CD8-positive, alpha-beta memory T cell (primary cell): ENCODE data around the gene TRH. TPM values are rescaled to one million over a fixed set of nuclear protein-coding genes. Genes with fewer than 3 reads are reported as not detected.
A peak's percentile ranks its signal among the peaks of the same experiment; 100 is the strongest.

Experiments
- CTCF ChIA-PET: fragments of 350-600 bp; sonication (Branson Sonifier 250); formaldehyde crosslinking; loops from one replicate; lab custom pipeline; 2021; ENCODE audit warnings: antibody characterized with exemption; lab: Charles Lee
- POLR2A ChIA-PET: fragments of 350-600 bp; sonication (Branson Sonifier 250); formaldehyde crosslinking; loops from one replicate; lab custom pipeline; 2021; ENCODE audit warnings: antibody characterized with exemption; lab: Charles Lee
- DNase-seq, 5 donors: peaks; one replicate each; pipeline versions ENCODE4 v3.0.0 to v3.0.0-alpha.2; 2020 to 2022; ENCODE audit warnings: mixed read lengths in 1 of 5
- H3K27ac ChIP-seq: one replicate; pipeline ENCODE4 v1.7.0; 2013; ENCODE audit warnings: low read depth, mild to moderate bottlenecking, low read length, moderate library complexity
- H3K27me3 ChIP-seq: 2 replicates; pipeline ENCODE4 v1.7.0; 2013; ENCODE audit warnings: low read length, mild to moderate bottlenecking; ENCODE audit not compliant: insufficient read depth, poor library complexity, severe bottlenecking
- H3K36me3 ChIP-seq: 2 replicates; pipeline ENCODE4 v1.7.0; 2013; ENCODE audit warnings: mild to moderate bottlenecking, low read length, moderate library complexity; ENCODE audit not compliant: insufficient read depth
- H3K4me1 ChIP-seq: 2 replicates; pipeline ENCODE4 v1.7.0; 2013; ENCODE audit warnings: mild to moderate bottlenecking, low read length, moderate library complexity; ENCODE audit not compliant: insufficient read depth
- H3K4me3 ChIP-seq: 2 replicates; pipeline ENCODE4 v1.7.0; 2013; ENCODE audit warnings: mild to moderate bottlenecking, low read length
- H3K9me3 ChIP-seq: 2 replicates; pipeline ENCODE4 v1.7.0; 2013; ENCODE audit warnings: mild to moderate bottlenecking, low read length
- H3K27ac Mint-ChIP-seq, 8 donors: one replicate each; pipeline ENCODE4 v1.8.0; 2020 to 2021; ENCODE audit warnings: mixed read lengths in 8 of 8, mild to moderate bottlenecking in 6 of 8, inconsistent platforms in 3 of 8, moderate library complexity in 3 of 8
- H3K27me3 Mint-ChIP-seq, 2 donors: one replicate each; pipeline ENCODE4 v1.8.0; 2020 to 2021; ENCODE audit warnings: mixed read lengths in 2 of 2, mild to moderate bottlenecking in 1 of 2, moderate library complexity in 1 of 2
- H3K36me3 Mint-ChIP-seq, 3 donors: one replicate each; pipeline ENCODE4 v1.8.0; 2020 to 2021; ENCODE audit warnings: mixed read lengths in 3 of 3, inconsistent platforms in 1 of 3, mild to moderate bottlenecking in 1 of 3
- H3K4me1 Mint-ChIP-seq, 3 donors: one replicate each; pipeline ENCODE4 v1.8.0; 2020 to 2021; ENCODE audit warnings: mixed read lengths in 3 of 3, inconsistent platforms in 1 of 3, mild to moderate bottlenecking in 1 of 3
- H3K4me3 Mint-ChIP-seq, 7 donors: one replicate each; pipeline ENCODE4 v1.8.0; 2020 to 2021; ENCODE audit warnings: mixed read lengths in 7 of 7, mild to moderate bottlenecking in 6 of 7, moderate library complexity in 4 of 7, inconsistent platforms in 2 of 7
- H3K9me3 Mint-ChIP-seq, 5 donors: one replicate each; pipeline ENCODE4 v1.8.0; 2020 to 2022; ENCODE audit warnings: mixed read lengths in 5 of 5, mild to moderate bottlenecking in 3 of 5, moderate library complexity in 2 of 5, inconsistent platforms in 1 of 5
- polyA plus RNA-seq: library from polyadenylated mRNA; unstranded; fragments of 300-500 nt; fragmentation: Illumina TruSeq; gene quantifications from one replicate; pipeline ENCODE4 v1.2.3, GENCODE V29; 2021
- total RNA-seq, 2 experiments: library from RNA; stranded (reverse); gene quantifications; one replicate each; pipeline ENCODE4 v1.2.3, GENCODE V29; 2021

TRH gene
- total and polyA plus RNA-seq, 3 experiments from 2014 or later: not detected

DNA sequence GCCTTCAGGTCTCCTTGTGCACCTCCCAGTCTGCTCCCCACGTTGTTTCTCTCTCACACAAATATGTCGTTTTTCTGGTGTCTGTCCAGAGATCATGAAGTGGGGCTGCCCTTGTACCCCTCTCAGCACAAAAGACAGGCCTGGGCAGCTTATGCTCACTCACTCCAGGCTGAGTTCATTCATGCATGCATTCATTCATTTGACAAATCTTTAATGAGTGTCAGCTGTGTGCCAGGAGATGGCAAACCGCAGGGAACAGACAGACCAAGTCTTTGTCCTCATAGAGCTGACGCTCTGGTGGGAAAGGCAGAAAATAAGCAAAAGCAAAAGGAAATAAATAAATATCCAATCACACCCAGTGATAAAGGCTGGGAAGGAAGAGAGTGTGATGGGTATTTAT, 7.6 kb upstream of the TRH start:
- Mint-ChIP-seq H3K27ac (no peak overlapping the region), H3K36me3 (no peaks in the 10 kb centered on the region), H3K9me3 (peaks cover 0 to 2% (median 0%) of the 10 kb centered on the region in 5 donors), H3K4me3 (no peak overlapping the region), H3K27me3 (peaks cover 8 to 19% of the 10 kb centered on the region in 2 donors), H3K4me1 (no peaks in the 10 kb centered on the region)
- ChIA-PET POLR2A (no interaction called here), CTCF (no interaction called here)
- no peak overlapping the region for H3K27ac ChIP-seq
- H3K9me3 ChIP-seq: no peaks in the 10 kb centered on the region
- H3K4me1 ChIP-seq: no peaks in the 10 kb centered on the region
- no peak overlapping the region for H3K4me3 ChIP-seq
- DNase-seq: no peak
- H3K36me3 ChIP-seq: no peaks in the 10 kb centered on the region
- no peaks in the 10 kb centered on the region for H3K27me3 ChIP-seq

DNA sequence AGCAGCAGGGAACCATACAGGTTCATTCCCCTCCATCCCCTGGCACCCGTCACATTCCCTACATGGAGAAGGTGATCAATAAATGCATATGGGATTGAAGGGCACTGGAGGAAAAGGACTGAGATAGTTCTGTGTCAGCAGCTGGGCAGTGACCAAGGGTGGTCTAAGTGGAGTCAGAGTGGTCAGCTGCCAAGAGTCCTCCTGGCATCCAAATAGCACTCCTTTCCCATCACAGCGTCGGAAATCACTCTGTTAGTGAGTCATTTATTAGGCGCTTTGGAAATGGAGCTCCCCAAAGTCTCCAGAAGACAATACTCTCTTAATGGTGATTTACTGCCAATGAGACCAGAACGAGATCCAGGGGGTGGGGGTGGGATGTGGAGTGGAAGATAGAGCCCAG, 6.8 kb upstream of the TRH start:
- H3K4me3 Mint-ChIP-seq: no peak overlapping the region
- ChIA-PET POLR2A (no interaction called here), CTCF (no interaction called here)
- no peak overlapping the region for H3K27ac Mint-ChIP-seq
- H3K9me3 Mint-ChIP-seq: peaks cover 0 to 2% (median 0%) of the 10 kb centered on the region in 5 donors
- H3K36me3 ChIP-seq: no peaks in the 10 kb centered on the region
- peaks cover 8 to 28% of the 10 kb centered on the region in 2 donors for H3K27me3 Mint-ChIP-seq
- H3K36me3 Mint-ChIP-seq: no peaks in the 10 kb centered on the region
- DNase-seq: no peak
- H3K27me3 ChIP-seq: no peaks in the 10 kb centered on the region
- H3K4me1 Mint-ChIP-seq: no peaks in the 10 kb centered on the region
- no peak overlapping the region for H3K27ac ChIP-seq
- no peaks in the 10 kb centered on the region for H3K4me1 ChIP-seq
- no peak overlapping the region for H3K4me3 ChIP-seq
- no peaks in the 10 kb centered on the region for H3K9me3 ChIP-seq

DNA sequence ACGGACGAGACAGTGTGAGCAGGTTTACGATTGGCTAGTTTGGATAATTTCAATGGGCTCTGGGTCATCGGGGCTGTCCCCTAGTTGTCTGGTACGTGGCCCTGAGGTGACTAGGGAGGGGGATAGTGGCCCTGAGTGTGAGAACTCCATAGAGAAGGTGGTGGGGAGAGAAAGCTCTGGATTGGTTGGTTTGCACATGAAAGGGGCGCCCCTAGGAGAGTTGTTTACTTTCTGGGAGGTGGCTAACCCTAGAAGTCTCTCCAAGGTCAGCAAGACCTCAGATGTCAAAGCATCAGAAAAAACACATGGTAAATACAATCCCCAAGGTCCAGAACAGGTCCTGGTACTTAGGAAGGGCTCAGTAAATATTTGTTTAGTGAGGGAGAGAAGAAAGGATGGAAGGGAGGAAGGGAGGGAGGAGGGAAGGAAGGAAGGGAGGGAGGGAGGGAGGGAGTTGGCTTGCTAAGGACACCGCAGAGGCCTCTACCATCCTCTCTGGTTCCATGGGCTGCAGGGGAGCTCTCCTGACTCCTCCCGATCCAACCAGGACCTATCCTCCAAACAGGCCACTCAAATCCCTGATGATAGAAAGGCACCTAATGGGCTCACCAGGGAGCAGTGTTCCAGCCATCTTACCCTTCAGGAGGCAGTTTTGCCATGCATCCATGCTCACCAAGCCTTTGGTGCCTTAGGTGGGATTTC, 3.0 kb upstream of the TRH start:
- Histone ChIP-seq H3K4me3 (no peak overlapping the region), H3K4me1 (peaks cover 6% of the 10 kb centered on the region), H3K36me3 (no peaks in the 10 kb centered on the region), H3K27ac (no peak overlapping the region), H3K27me3 (peaks cover 16% of the 10 kb centered on the region), H3K9me3 (no peaks in the 10 kb centered on the region)
- Mint-ChIP-seq H3K27me3 (peaks cover 30 to 55% of the 10 kb centered on the region in 2 donors), H3K4me3 (no peak overlapping the region), H3K9me3 (peaks cover 0 to 2% (median 0%) of the 10 kb centered on the region in 5 donors), H3K27ac (no peak overlapping the region), H3K36me3 (no peaks in the 10 kb centered on the region), H3K4me1 (peaks cover 6 to 13% (median 7%) of the 10 kb centered on the region in 3 donors)
- no peak for DNase-seq
- ChIA-PET CTCF (no interaction called here), POLR2A (no interaction called here)

DNA sequence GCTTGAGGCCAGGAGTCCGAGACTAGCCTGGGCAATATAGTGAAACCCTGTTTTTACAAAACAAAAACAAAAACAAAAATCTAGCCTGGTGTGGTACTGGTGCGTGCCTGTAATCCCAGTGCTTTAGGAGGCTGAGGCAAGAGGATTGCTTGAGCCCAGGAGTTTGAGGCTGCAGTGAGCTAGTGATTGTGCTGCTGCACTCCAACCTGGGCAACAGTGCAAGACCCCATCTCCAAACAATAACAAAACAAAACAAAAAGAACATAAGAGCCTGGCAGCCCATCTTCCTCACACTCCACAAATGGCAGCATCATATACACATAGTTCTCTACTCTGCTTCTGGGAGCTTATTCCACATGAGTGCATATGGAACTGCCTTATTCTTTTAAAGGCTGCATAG, 2.2 kb upstream of the TRH start:
- H3K27me3 ChIP-seq: peaks cover 16% of the 10 kb centered on the region
- ChIA-PET CTCF (no interaction called here), POLR2A (no interaction called here)
- Mint-ChIP-seq H3K4me3 (no peak overlapping the region), H3K9me3 (peaks cover 0 to 2% (median 0%) of the 10 kb centered on the region in 5 donors), H3K27ac (no peak overlapping the region), H3K4me1 (peaks cover 6 to 13% (median 7%) of the 10 kb centered on the region in 3 donors), H3K27me3 (peaks cover 33 to 62% of the 10 kb centered on the region in 2 donors), H3K36me3 (no peaks in the 10 kb centered on the region)
- peaks cover 6% of the 10 kb centered on the region for H3K4me1 ChIP-seq
- no peaks in the 10 kb centered on the region for H3K9me3 ChIP-seq
- H3K36me3 ChIP-seq: no peaks in the 10 kb centered on the region
- no peak for DNase-seq
- no peak overlapping the region for H3K27ac ChIP-seq
- H3K4me3 ChIP-seq: no peak overlapping the region

DNA sequence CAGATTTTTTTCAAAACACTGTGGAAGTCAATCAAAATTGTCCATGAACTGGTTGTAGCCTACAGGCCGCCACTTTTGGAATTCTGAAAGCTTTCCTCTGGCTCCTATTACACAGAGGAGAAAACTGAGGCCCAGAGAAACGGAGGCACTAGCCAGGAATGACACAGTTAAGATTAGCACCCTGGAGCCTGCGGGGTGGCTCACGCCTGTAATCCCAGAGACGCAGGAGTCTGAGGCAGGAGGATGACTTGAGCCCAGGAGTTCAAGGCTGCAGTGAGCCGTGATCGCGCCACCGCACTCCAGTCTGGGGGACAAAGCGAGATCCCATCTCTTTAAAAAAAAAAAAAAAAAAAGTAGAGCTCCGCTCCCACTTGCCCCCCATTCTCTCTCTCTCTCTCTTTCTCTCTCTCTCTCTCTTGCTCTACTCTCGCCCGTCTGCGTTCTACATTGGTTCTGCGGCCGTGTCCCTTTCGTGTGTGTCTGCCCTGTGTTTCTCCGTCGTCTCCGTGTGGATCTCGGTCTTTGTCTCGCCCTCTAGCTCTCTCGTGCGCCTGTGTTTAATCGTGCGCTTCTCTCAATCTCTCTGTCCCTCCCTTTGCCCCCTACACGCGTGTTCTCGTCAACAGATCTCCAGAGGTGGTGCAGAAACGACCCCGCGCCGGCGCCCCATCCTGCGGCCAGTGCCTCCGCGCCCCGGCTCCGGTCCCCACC, 512 bp upstream of the TRH start:
- H3K4me3 Mint-ChIP-seq: peak overlapping the region in 6 of 7 donors; percentile 10 to 72 (median 54)
- peaks cover 41 to 69% of the 10 kb centered on the region in 2 donors for H3K27me3 Mint-ChIP-seq

DNA sequence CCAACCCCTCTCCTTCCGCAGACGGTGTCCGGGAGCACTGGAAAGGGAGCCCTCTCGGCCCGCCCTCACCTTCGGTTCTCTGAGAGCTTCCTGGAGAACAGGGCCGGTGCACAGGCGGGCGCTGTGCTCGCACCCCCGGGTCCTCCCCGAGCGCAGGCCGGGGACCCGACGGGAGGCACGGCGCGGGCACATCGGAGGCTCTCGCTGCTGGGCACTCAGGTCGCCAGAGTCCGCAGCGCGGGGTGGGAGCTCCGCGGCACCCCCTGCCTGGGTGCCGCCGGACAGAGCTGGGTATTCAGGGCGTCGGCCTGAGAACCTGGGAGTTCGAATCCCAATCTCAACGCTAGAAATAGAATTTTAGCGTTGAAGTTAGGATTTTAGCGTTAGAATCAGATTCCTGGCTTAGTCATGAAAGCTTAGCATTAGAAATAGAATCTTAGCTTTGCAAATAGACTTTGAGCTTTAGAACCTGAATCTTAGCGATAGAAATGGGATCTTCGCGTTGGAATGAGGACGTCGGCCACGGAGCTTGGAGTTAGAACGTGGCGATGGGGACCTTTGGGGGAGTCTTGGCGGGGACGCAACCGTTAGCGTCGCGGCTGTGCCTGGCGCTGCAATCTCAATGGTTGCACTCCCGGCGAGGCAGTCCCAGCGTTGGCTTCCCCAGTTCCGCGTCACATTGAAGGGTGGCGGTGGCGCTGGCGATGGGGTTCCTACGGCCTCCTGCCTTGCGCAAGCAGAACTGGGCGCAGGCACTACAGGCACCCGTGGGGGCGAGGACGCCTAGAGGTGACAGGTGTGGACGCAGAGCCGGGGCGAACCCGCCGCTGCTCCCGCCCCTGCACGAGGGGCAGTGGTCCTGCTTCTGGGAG, 549 bp downstream of the TRH start:
- Histone ChIP-seq H3K36me3 (no peaks in the 10 kb centered on the region), H3K4me3 (no peak overlapping the region), H3K9me3 (no peaks in the 10 kb centered on the region), H3K27ac (no peak overlapping the region), H3K4me1 (peaks cover 6% of the 10 kb centered on the region), H3K27me3 (peaks cover 16% of the 10 kb centered on the region)
- Mint-ChIP-seq H3K4me1 (peaks cover 6 to 13% (median 7%) of the 10 kb centered on the region in 3 donors), H3K9me3 (no peaks in the 10 kb centered on the region), H3K4me3 (peak overlapping the region; percentile 26 to 83 (median 79)), H3K27ac (peak overlapping the region in 1 of 8 donors; percentile 78), H3K36me3 (no peaks in the 10 kb centered on the region), H3K27me3 (peaks cover 41 to 72% of the 10 kb centered on the region in 2 donors)
- DNase-seq: no peak
- ChIA-PET CTCF (interaction anchor here (1.0 to 1.5 kb wide), 2 partner anchors 8 to 20 kb away, joined by 3 to 4 read pairs; no protein-coding TSS in a partner anchor), POLR2A (no interaction called here)

More for the DNA sequence above, 512 bp upstream of the TRH start:
- Histone ChIP-seq H3K27me3 (peaks cover 16% of the 10 kb centered on the region), H3K4me3 (no peak overlapping the region), H3K4me1 (peaks cover 6% of the 10 kb centered on the region), H3K36me3 (no peaks in the 10 kb centered on the region), H3K27ac (no peak overlapping the region), H3K9me3 (no peaks in the 10 kb centered on the region)
- ChIA-PET POLR2A (no interaction called here), CTCF (interaction anchor here (1.5 kb wide), 1 partner anchor 21 kb away, joined by 3 read pairs; no protein-coding TSS in a partner anchor)
- peaks cover 0 to 2% (median 0%) of the 10 kb centered on the region in 5 donors for H3K9me3 Mint-ChIP-seq
- peaks cover 6 to 13% (median 7%) of the 10 kb centered on the region in 3 donors for H3K4me1 Mint-ChIP-seq
- H3K27ac Mint-ChIP-seq: peak overlapping the region in 1 of 8 donors; percentile 21
- no peak for DNase-seq
- H3K36me3 Mint-ChIP-seq: no peaks in the 10 kb centered on the region

DNA sequence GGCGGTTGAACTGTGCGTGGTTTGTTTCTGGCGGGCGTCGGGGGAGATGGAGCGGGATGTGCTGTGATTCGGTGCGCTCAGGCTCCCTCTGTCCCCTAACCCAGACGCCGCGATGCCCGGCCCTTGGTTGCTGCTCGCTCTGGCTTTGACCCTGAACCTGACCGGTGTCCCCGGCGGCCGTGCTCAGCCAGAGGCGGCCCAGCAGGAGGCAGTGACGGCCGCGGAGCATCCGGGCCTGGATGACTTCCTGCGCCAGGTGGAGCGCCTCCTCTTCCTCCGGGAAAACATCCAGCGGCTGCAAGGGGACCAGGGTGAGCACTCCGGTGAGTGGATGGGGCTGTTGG, 1.2 kb downstream of the TRH start:
- H3K4me3 Mint-ChIP-seq: peak overlapping the region in 5 of 7 donors; percentile 15 to 83 (median 38)
- peaks cover 16% of the 10 kb centered on the region for H3K27me3 ChIP-seq
- H3K4me1 Mint-ChIP-seq: peaks cover 6 to 13% (median 7%) of the 10 kb centered on the region in 3 donors
- CTCF ChIA-PET: interaction anchor here (1.0 kb wide), 1 partner anchor 8 kb away, joined by 4 read pairs; no protein-coding TSS in a partner anchor
- POLR2A ChIA-PET: no interaction called here
- H3K9me3 Mint-ChIP-seq: no peaks in the 10 kb centered on the region
- H3K36me3 ChIP-seq: no peaks in the 10 kb centered on the region
- no peak overlapping the region for H3K27ac ChIP-seq
- no peaks in the 10 kb centered on the region for H3K9me3 ChIP-seq
- DNase-seq: no peak
- H3K36me3 Mint-ChIP-seq: no peaks in the 10 kb centered on the region
- H3K27me3 Mint-ChIP-seq: peaks cover 41 to 71% of the 10 kb centered on the region in 2 donors
- no peak overlapping the region for H3K4me3 ChIP-seq
- H3K27ac Mint-ChIP-seq: no peak overlapping the region
- H3K4me1 ChIP-seq: peaks cover 6% of the 10 kb centered on the region
